H1 (cell line): ENCODE measurements around the gene GABRA6. TPM values are rescaled to one million over a fixed set of nuclear protein-coding genes. Genes with fewer than 3 reads are reported as not detected.
A peak's percentile ranks its signal among the peaks of the same experiment; 100 is the strongest.

ENCODE experiments used
- CTCF ChIA-PET: fragments of 300-600 bp; sonication (Branson Sonifier 250); formaldehyde crosslinking; loops from one replicate; lab custom pipeline; 2021; ENCODE audit not compliant: partially characterized antibody; lab: Charles Lee
- POLR2A ChIA-PET: fragments of 300-600 bp; sonication (Branson Sonifier 250); formaldehyde crosslinking; loops from one replicate; lab custom pipeline; 2021; ENCODE audit warnings: inconsistent platforms; ENCODE audit not compliant: partially characterized antibody; lab: Charles Lee
- DNase-seq, 2 experiments: peaks; one replicate each; pipeline versions ENCODE4 v3.0.0 to v3.0.0-alpha.2; 2010 to 2022; ENCODE audit warnings: low spot score in 2 of 2, low read depth in 1 of 2, mixed read lengths in 1 of 2
- FAIRE-seq: peaks from 2 replicates; lab custom pipeline; 2011; peaks lifted over from hg19 to GRCh38; lab: Jason Lieb, UNC
- H2AFZ ChIP-seq: 2 replicates; pipeline ENCODE4 v1.8.1; 2012; ENCODE audit warnings: low read length, inconsistent platforms
- H2AK5ac ChIP-seq: 2 replicates; pipeline ENCODE4 v1.6.1; 2013; ENCODE audit warnings: low read depth, low read length
- H2BK120ac ChIP-seq: replicated peaks from 2 replicates; pipeline ENCODE3; 2013; ENCODE audit warnings: low read depth, low read length, inconsistent platforms
- H2BK12ac ChIP-seq: 2 replicates; pipeline ENCODE4 v1.6.1; 2013; ENCODE audit warnings: low read depth, low read length
- H2BK15ac ChIP-seq: 2 replicates; pipeline ENCODE4 v1.6.1; 2013; ENCODE audit warnings: low read length
- H2BK20ac ChIP-seq: 2 replicates; pipeline ENCODE4 v1.6.1; 2013; ENCODE audit warnings: low read length
- H2BK5ac ChIP-seq: 2 replicates; pipeline ENCODE4 v1.6.1; 2013; ENCODE audit warnings: low read depth, low read length
- H3K14ac ChIP-seq: 2 replicates; pipeline ENCODE4 v1.6.1; 2013; ENCODE audit warnings: inconsistent platforms; ENCODE audit not compliant: insufficient read length
- H3K18ac ChIP-seq: 2 replicates; pipeline ENCODE4 v1.6.1; 2013; ENCODE audit warnings: low read length; ENCODE audit errors: extremely low read depth
- H3K23ac ChIP-seq: 2 replicates; pipeline ENCODE4 v1.6.1; 2013; ENCODE audit warnings: inconsistent platforms; ENCODE audit not compliant: insufficient read length
- H3K23me2 ChIP-seq: 2 replicates; pipeline ENCODE4 v1.6.1; 2013; ENCODE audit warnings: low read depth, low read length
- H3K27ac ChIP-seq: 2 replicates; pipeline ENCODE4 v1.6.1; 2011; ENCODE audit warnings: low read depth, low read length, inconsistent platforms
- H3K27me3 ChIP-seq, 4 experiments: replicated peaks in 1 of 4; 1 replicate in 1 of 4; 2 replicates in 3 of 4; pipeline versions ENCODE4 v1.6.1 to v1.8.1; 2011 to 2013; ENCODE audit warnings: low read length in 3 of 4, mild to moderate bottlenecking in 3 of 4, inconsistent platforms in 2 of 4, mixed read lengths in 2 of 4, moderate library complexity in 1 of 4; ENCODE audit not compliant: control insufficient read depth in 3 of 4, insufficient read depth in 3 of 4; ENCODE audit errors: extremely low read depth in 1 of 4
- H3K36me3 ChIP-seq, 4 experiments: 2 replicates each; pipeline versions ENCODE4 v1.6.1 to v1.8.1; 2011 to 2013; ENCODE audit warnings: mild to moderate bottlenecking in 4 of 4, low read length in 3 of 4, moderate library complexity in 2 of 4, control low read depth in 1 of 4, inconsistent platforms in 1 of 4; ENCODE audit not compliant: insufficient read depth in 4 of 4, control insufficient read depth in 2 of 4
- H3K4ac ChIP-seq: replicated peaks from 2 replicates; pipeline ENCODE3; 2013; ENCODE audit warnings: low read length, low read depth, mixed read lengths, inconsistent platforms; ENCODE audit not compliant: insufficient read length
- H3K4me1 ChIP-seq, 4 experiments: replicated peaks in 1 of 4; 1 replicate in 1 of 4; 2 replicates in 3 of 4; pipeline versions ENCODE4 v1.6.1 to v1.8.1; 2011 to 2013; ENCODE audit warnings: low read length in 3 of 4, inconsistent platforms in 2 of 4, mixed read lengths in 1 of 4; ENCODE audit not compliant: insufficient read depth in 4 of 4, control insufficient read depth in 3 of 4
- H3K4me2 ChIP-seq, 2 experiments: 2 replicates each; pipeline versions ENCODE4 v1.6.1 to v1.8.1; 2011 to 2013; ENCODE audit warnings: low read depth in 2 of 2, low read length in 2 of 2, control low read depth in 1 of 2, inconsistent platforms in 1 of 2, mild to moderate bottlenecking in 1 of 2; ENCODE audit not compliant: insufficient read depth in 1 of 2
- H3K4me3 ChIP-seq, 4 experiments: fragments of 200-600, 300-600 bp in 1 of 4; sonication (generic), shearing (Covaris generic), sonication (Bioruptor Twin) in 1 of 4; 2 replicates each; pipeline versions ENCODE4 v1.5.1 to v1.8.1; 2011 to 2016; ENCODE audit warnings: low read length in 4 of 4, low read depth in 3 of 4, control low read depth in 2 of 4, inconsistent platforms in 2 of 4, mild to moderate bottlenecking in 2 of 4, mixed read lengths in 1 of 4, moderate library complexity in 1 of 4; ENCODE audit not compliant: insufficient read depth in 2 of 4; ENCODE audit errors: extremely low read depth in 1 of 4
- H3K56ac ChIP-seq: replicated peaks from 2 replicates; pipeline ENCODE3; 2013; ENCODE audit warnings: low read depth, mild to moderate bottlenecking, mixed read lengths, low read length, inconsistent platforms; ENCODE audit not compliant: insufficient read length
- H3K79me1 ChIP-seq: 2 replicates; pipeline ENCODE4 v1.6.1; 2013; ENCODE audit warnings: low read depth, low read length, control low read depth
- H3K79me2 ChIP-seq, 2 experiments: 2 replicates each; pipeline versions ENCODE4 v1.6.1 to v1.8.1; 2012 to 2013; ENCODE audit warnings: low read length in 2 of 2, mild to moderate bottlenecking in 2 of 2, inconsistent platforms in 1 of 2; ENCODE audit not compliant: insufficient read depth in 2 of 2, control insufficient read depth in 1 of 2
- H3K9ac ChIP-seq, 4 experiments: replicated peaks in 1 of 4; 1 replicate in 1 of 4; 2 replicates in 3 of 4; pipeline versions ENCODE4 v1.6.1 to v1.8.1; 2011 to 2013; ENCODE audit warnings: low read depth in 3 of 4, low read length in 3 of 4, control low read depth in 2 of 4, mild to moderate bottlenecking in 2 of 4, moderate library complexity in 2 of 4, inconsistent platforms in 1 of 4; ENCODE audit errors: extremely low read depth in 1 of 4
- H3K9me3 ChIP-seq, 2 experiments: 2 replicates each; pipeline versions ENCODE4 v1.6.1 to v1.8.1; 2012 to 2013; ENCODE audit warnings: mild to moderate bottlenecking in 2 of 2, moderate library complexity in 2 of 2, control low read depth in 1 of 2, inconsistent platforms in 1 of 2, low read depth in 1 of 2, low read length in 1 of 2, mixed read lengths in 1 of 2; ENCODE audit not compliant: insufficient read depth in 2 of 2
- H4K20me1 ChIP-seq, 2 experiments: replicated peaks in 1 of 2; 2 replicates each; pipeline versions ENCODE3 to v1.8.1; 2011 to 2013; ENCODE audit warnings: inconsistent platforms in 2 of 2, low read length in 2 of 2, mild to moderate bottlenecking in 1 of 2; ENCODE audit not compliant: insufficient read depth in 2 of 2, control insufficient read depth in 1 of 2
- H4K5ac ChIP-seq: 2 replicates; pipeline ENCODE4 v1.6.1; 2013; ENCODE audit warnings: low read length, low read depth, mixed read lengths, inconsistent platforms; ENCODE audit not compliant: insufficient read length
- H4K8ac ChIP-seq: 2 replicates; pipeline ENCODE4 v1.8.0; 2013; ENCODE audit warnings: mild to moderate bottlenecking, moderate library complexity, low read length, inconsistent platforms; ENCODE audit not compliant: insufficient read depth; ENCODE audit errors: extremely low read depth
- H4K91ac ChIP-seq: replicated peaks from 2 replicates; pipeline ENCODE3; 2013; ENCODE audit warnings: low read length, mixed read lengths, inconsistent platforms; ENCODE audit not compliant: insufficient read length
- CBX5 ChIP-seq: fragments of 300-800, 300-1000 bp; sonication (generic); IDR thresholded peaks from 2 replicates; pipeline ENCODE4 v1.7.1; 2016; ENCODE audit warnings: antibody characterized with exemption, low read length, low read depth
- CHD2 ChIP-seq: IDR thresholded peaks from 2 replicates; pipeline ENCODE4 v1.6.1; 2012; ENCODE audit warnings: low read length, improper control_type of control experiment
- EZH2 ChIP-seq: fragments of 200-600 bp; sonication (generic); IDR thresholded peaks from 2 replicates; pipeline ENCODE4 v1.7.1; 2012; ENCODE audit warnings: low read depth, mild to moderate bottlenecking, moderate library complexity, low read length, inconsistent platforms; ENCODE audit not compliant: severe bottlenecking
- GABPA ChIP-seq: IDR thresholded peaks from 2 replicates; pipeline ENCODE4 v1.6.1; 2011; ENCODE audit warnings: mild to moderate bottlenecking, low read length, moderate library complexity, borderline replicate concordance; ENCODE audit not compliant: insufficient read depth
- JUN ChIP-seq: IDR thresholded peaks from 2 replicates; pipeline ENCODE4 v1.6.1; 2011; ENCODE audit warnings: low read depth, mild to moderate bottlenecking, improper control_type of control experiment, low read length
- POLR2A ChIP-seq, 2 experiments: IDR thresholded peaks; 1 replicate in 1 of 2; 2 replicates in 1 of 2; pipeline ENCODE4 v1.6.1; 2011; ENCODE audit warnings: low read depth in 2 of 2, low read length in 2 of 2, mild to moderate bottlenecking in 2 of 2; ENCODE audit errors: control extremely low read depth in 1 of 2
- POU5F1 ChIP-seq: IDR thresholded peaks from 2 replicates; pipeline ENCODE4 v1.6.1; 2011; ENCODE audit warnings: low read depth, mild to moderate bottlenecking, low read length, moderate library complexity
- RBBP5 ChIP-seq: IDR thresholded peaks from 2 replicates; pipeline ENCODE4 v1.7.1; 2012; ENCODE audit warnings: low read depth, mild to moderate bottlenecking, inconsistent platforms, low read length, moderate library complexity, borderline replicate concordance
- RNF2 ChIP-seq: fragments of 200-900, 300-1000 bp; sonication (generic); IDR thresholded peaks from 2 replicates; pipeline ENCODE4 v1.7.1; 2016; ENCODE audit warnings: borderline replicate concordance, low read depth, mild to moderate bottlenecking, antibody characterized with exemption, low read length; ENCODE audit not compliant: poor library complexity, severe bottlenecking; ENCODE audit errors: missing control alignments
- RXRA ChIP-seq: IDR thresholded peaks from 2 replicates; pipeline ENCODE4 v1.6.1; 2011; ENCODE audit warnings: low read depth, mild to moderate bottlenecking, low read length, moderate library complexity; ENCODE audit not compliant: insufficient read depth
- SIRT6 ChIP-seq: IDR thresholded peaks from one replicate; pipeline ENCODE4 v1.7.1; 2012; ENCODE audit warnings: low read length, inconsistent platforms
- SIX5 ChIP-seq: IDR thresholded peaks from 2 replicates; pipeline ENCODE4 v1.6.1; 2011; ENCODE audit warnings: mild to moderate bottlenecking, low read depth, low read length
- SP1 ChIP-seq: IDR thresholded peaks from 2 replicates; pipeline ENCODE4 v1.6.1; 2011; ENCODE audit warnings: low read depth, low read length
- SP4 ChIP-seq: IDR thresholded peaks from 2 replicates; pipeline ENCODE4 v1.6.1; 2012; ENCODE audit warnings: low read length, inconsistent platforms
- TCF12 ChIP-seq: IDR thresholded peaks from 2 replicates; pipeline ENCODE4 v1.6.1; 2011; ENCODE audit warnings: low read depth, mild to moderate bottlenecking, low read length
- WGBS, 2 experiments: shearing (Covaris generic) in 1 of 2; methylation state at CpG; one replicate each; pipeline versions ENCODE4 v1.1.6 to v1.1.7; 2013 to 2015; ENCODE audit warnings: low lambda C conversion rate in 2 of 2, mixed read lengths in 2 of 2, inconsistent platforms in 1 of 2, low coverage in 1 of 2, missing lambda C conversion rate in 1 of 2; ENCODE audit not compliant: insufficient replicate concordance in 2 of 2, insufficient coverage in 1 of 2, insufficient read length in 1 of 2; ENCODE audit errors: extremely low coverage in 1 of 2, missing lambda C conversion rate in 1 of 2; 5-methylcytosine and 5-hydroxymethylcytosine counted together
- polyA plus RNA-seq, 7 experiments: library from polyadenylated mRNA; depleted of rRNA in 3 of 7; stranded (reverse) in 5 of 7; unstranded in 2 of 7; fragments of >200 nt in 5 of 7; fragments of 200-250 nt in 2 of 7; gene quantifications; 1 replicate in 5 of 7; 2 replicates in 1 of 7; 4 replicates in 1 of 7; pipeline versions ENCODE4 v1.2.1 to v1.2.3, GENCODE V29; 2011 to 2013; ENCODE audit warnings: missing spikeins in 2 of 7, mixed read lengths in 2 of 7
- total RNA-seq: library from RNA; stranded (reverse); fragmentation: NEBNext Ultra II Directional; extraction: Animal tissue kit (Norgen Biotek cat#: 25700); gene quantifications from 2 replicates; pipeline ENCODE4 v1.2.1, GENCODE V29; 2021
- TF ChIP-seq, protein P1 (sequence below): IDR thresholded peaks from 2 replicates; pipeline ENCODE4 v1.6.1; 2012; ENCODE audit warnings: inconsistent platforms

Gene GABRA6
- total and polyA plus RNA-seq, 2 of the 8 experiments (the other 6 are each of a cell fraction or from before 2014, with no cell fraction given): not detected

DNA sequence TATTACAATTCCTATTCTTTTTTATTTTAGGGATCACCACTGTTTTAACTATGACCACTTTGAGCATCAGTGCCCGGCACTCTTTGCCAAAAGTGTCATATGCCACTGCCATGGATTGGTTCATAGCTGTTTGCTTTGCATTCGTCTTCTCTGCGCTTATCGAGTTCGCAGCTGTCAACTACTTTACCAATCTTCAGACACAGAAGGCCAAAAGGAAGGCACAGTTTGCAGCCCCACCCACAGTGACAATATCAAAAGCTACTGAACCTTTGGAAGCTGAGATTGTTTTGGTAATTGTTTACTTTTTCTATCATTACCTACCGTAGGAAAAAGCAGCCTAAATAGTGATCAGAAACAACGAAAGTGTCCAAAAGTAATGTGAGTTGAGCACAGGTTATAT is 6.4 kb downstream of the GABRA6 start:
- CTCF ChIA-PET: no interaction called here
- TF ChIP-seq EZH2: no peak
- TF ChIP-seq SP4: no peak
- no peak for TF ChIP-seq POLR2A (IDR thresholded peaks at IDR 0.05; ENCODE audit: control extremely low read depth in 1 of 2, low read depth in 2 of 2, low read length in 2 of 2)
- no peak for TF ChIP-seq SIRT6
- no peak for TF ChIP-seq POU5F1
- no peak for TF ChIP-seq RNF2
- no peak for TF ChIP-seq JUN
- no peak for TF ChIP-seq RXRA
- TF ChIP-seq RBBP5: no peak
- TF ChIP-seq CBX5: no peak
- no peak for TF ChIP-seq CHD2
- no peak for TF ChIP-seq GABPA
- TF ChIP-seq TCF12: no peak
- TF ChIP-seq, protein P1, sequence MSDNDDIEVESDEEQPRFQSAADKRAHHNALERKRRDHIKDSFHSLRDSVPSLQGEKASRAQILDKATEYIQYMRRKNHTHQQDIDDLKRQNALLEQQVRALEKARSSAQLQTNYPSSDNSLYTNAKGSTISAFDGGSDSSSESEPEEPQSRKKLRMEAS: no peak
- no peak for TF ChIP-seq SIX5
- no peak for TF ChIP-seq SP1

More for the DNA sequence above, 6.4 kb downstream of the GABRA6 start:
- Histone ChIP-seq H2BK12ac (no peak overlapping the region), H2AK5ac (no peak overlapping the region), H3K79me2 (no peaks in the 10 kb centered on the region), H3K36me3 (no peaks in the 10 kb centered on the region), H3K23ac (no peak overlapping the region), H4K91ac (no peak overlapping the region), H4K20me1 (no peaks in the 10 kb centered on the region), H3K27ac (no peak overlapping the region), H3K18ac (no peak overlapping the region), H3K27me3 (no peaks in the 10 kb centered on the region), H2BK15ac (no peak overlapping the region), H3K9me3 (no peaks in the 10 kb centered on the region), H3K56ac (no peak overlapping the region), H4K5ac (no peak overlapping the region), H3K4me1 (peaks cover 0 to 2% (median 0%) of the 10 kb centered on the region in 4 experiments; a peak in 2 of 7 replicates), H4K8ac (no peak overlapping the region), H3K4me3 (no peak overlapping the region), H2BK5ac (no peak overlapping the region), H3K4ac (no peak overlapping the region), H3K23me2 (no peaks in the 10 kb centered on the region), H2AFZ (0 out of 2 replicates have a peak overlapping the region, but pooled peaks have one; percentile 40), H3K9ac (no peak overlapping the region), H3K4me2 (no peak overlapping the region), H2BK20ac (no peak overlapping the region), H3K79me1 (no peaks in the 10 kb centered on the region), H2BK120ac (no peak overlapping the region), H3K14ac (no peak overlapping the region)
- DNase-seq: no peak
- POLR2A ChIA-PET: no interaction called here
- 92% methylated on average over 6 of the region's 7 CpGs; no CpG with 5 or more reads in 1 of the 2 experiments for WGBS, 2 experiments
- no peak for FAIRE-seq
